Caco-2 (cell line): ENCODE measurements around the gene ABCA13. TPM values are rescaled to one million over a fixed set of nuclear protein-coding genes. Genes with fewer than 3 reads are reported as not detected.

ENCODE experiments used
- BruUV-seq: library from RNA; stranded (reverse); fragments of 400-500 nt; replicated peaks from 2 replicates; lab custom pipeline; 2021; lab: Mats Ljungman, UMichigan
- CTCF ChIA-PET: fragments of 300-600 bp; sonication (Branson Sonifier 250); formaldehyde crosslinking; loops from one replicate; lab custom pipeline; 2022; ENCODE audit warnings: antibody characterized with exemption; lab: Charles Lee
- POLR2A ChIA-PET: fragments of 300-600 bp; sonication (Branson Sonifier 250); formaldehyde crosslinking; loops from one replicate; lab custom pipeline; 2022; ENCODE audit warnings: antibody characterized with exemption; lab: Charles Lee
- DNase-seq, 2 experiments: peaks; one replicate each; pipeline versions ENCODE4 v3.0.0 to v3.0.0-alpha.2; 2020 to 2022
- H3K27me3 ChIP-seq: replicated peaks from 2 replicates; pipeline ENCODE4 v1.6.0; 2011; ENCODE audit warnings: low read length; ENCODE audit not compliant: control insufficient read depth, insufficient read depth
- H3K36me3 ChIP-seq: 2 replicates; pipeline ENCODE4 v1.5.1; 2011; ENCODE audit warnings: low read length; ENCODE audit not compliant: control insufficient read depth, insufficient read depth
- H3K4me1 ChIP-seq: fragments of 250-450 bp; sonication (Bioruptor Pico); 2 replicates; pipeline ENCODE4 v1.5.1; 2020; ENCODE audit warnings: mild to moderate bottlenecking
- H3K4me3 ChIP-seq: 2 replicates; pipeline ENCODE4 v1.5.1; 2011; ENCODE audit warnings: low read depth, mild to moderate bottlenecking, control low read depth, low read length
- H3K9me3 ChIP-seq: fragments of 250-450 bp; sonication (Bioruptor Pico); 2 replicates; pipeline ENCODE4 v1.5.1; 2020; ENCODE audit warnings: mild to moderate bottlenecking, moderate library complexity
- H3K27ac Mint-ChIP-seq: one replicate; pipeline ENCODE4 v1.8.0; 2022; ENCODE audit warnings: mixed read lengths; ENCODE audit not compliant: unreplicated experiment
- H3K27me3 Mint-ChIP-seq: one replicate; pipeline ENCODE4 v1.8.0; 2022; ENCODE audit warnings: mixed read lengths; ENCODE audit not compliant: insufficient read depth, unreplicated experiment
- H3K36me3 Mint-ChIP-seq: one replicate; pipeline ENCODE4 v1.8.0; 2022; ENCODE audit warnings: mild to moderate bottlenecking, mixed read lengths; ENCODE audit not compliant: insufficient read depth, unreplicated experiment
- H3K4me1 Mint-ChIP-seq: one replicate; pipeline ENCODE4 v1.8.0; 2022; ENCODE audit warnings: low read depth, mixed read lengths; ENCODE audit not compliant: unreplicated experiment
- H3K4me3 Mint-ChIP-seq: one replicate; pipeline ENCODE4 v1.8.0; 2022; ENCODE audit warnings: mild to moderate bottlenecking, moderate library complexity, mixed read lengths; ENCODE audit not compliant: unreplicated experiment
- H3K9me3 Mint-ChIP-seq: one replicate; pipeline ENCODE4 v1.8.0; 2022; ENCODE audit warnings: mixed read lengths; ENCODE audit not compliant: unreplicated experiment
- CTCF ChIP-seq, 2 experiments: fragments of 200-600 bp in 1 of 2; IDR thresholded peaks; 1 replicate in 1 of 2; 2 replicates in 1 of 2; pipeline versions ENCODE4 v1.5.1 to v1.8.0; 2011 to 2022; ENCODE audit warnings: antibody characterized with exemption in 1 of 2, control low read depth in 1 of 2, inconsistent platforms in 1 of 2, low read depth in 1 of 2, low read length in 1 of 2, mild to moderate bottlenecking in 1 of 2, moderate library complexity in 1 of 2; ENCODE audit not compliant: insufficient read depth in 1 of 2, severe bottlenecking in 1 of 2, unreplicated experiment in 1 of 2
- intact Hi-C: fragments of 100-400 bp; cut with micrococcal nuclease; formaldehyde crosslinking; loops from one replicate; pipeline ENCODE4 v1.10.0; 2022; ENCODE audit not compliant: unreplicated experiment
- total RNA-seq: library from RNA; stranded (reverse); gene quantifications from 2 replicates; pipeline ENCODE4 v1.2.3, GENCODE V29; 2022

ABCA13 gene
- total RNA-seq, 1 experiment from 2014 or later, result 0.07 TPM

- CTCF ChIA-PET, result no interaction called here
- Mint-ChIP-seq H3K36me3 (no peaks in the 10 kb centered on the region), H3K4me3 (no peak overlapping the region), H3K4me1 (no peaks in the 10 kb centered on the region), H3K27ac (no peak overlapping the region), H3K27me3 (peaks cover 15% of the 10 kb centered on the region), H3K9me3 (no peaks in the 10 kb centered on the region)
- H3K9me3 ChIP-seq, result no peaks in the 10 kb centered on the region
- H3K36me3 ChIP-seq, result no peaks in the 10 kb centered on the region
- no peak for TF ChIP-seq CTCF (IDR thresholded peaks at IDR 0.05; ENCODE audit: insufficient read depth in 1 of 2, low read depth in 1 of 2, low read length in 1 of 2, severe bottlenecking in 1 of 2, unreplicated experiment in 1 of 2)
- intact Hi-C loops, result no loop called here
- no TSS peak for BruUV-seq
- H3K4me3 ChIP-seq, result no peak overlapping the region
- DNase-seq, result no peak
- no peaks in the 10 kb centered on the region for H3K4me1 ChIP-seq
- H3K27me3 ChIP-seq, result no peaks in the 10 kb centered on the region
- POLR2A ChIA-PET, result no interaction called here
Observed at GRCh38 chr7:48505051-48505450, 333.8 kb downstream of the ABCA13 start.

- no peak for DNase-seq
- Histone ChIP-seq H3K4me3 (no peak overlapping the region), H3K9me3 (no peaks in the 10 kb centered on the region), H3K27me3 (no peaks in the 10 kb centered on the region), H3K36me3 (no peaks in the 10 kb centered on the region), H3K4me1 (no peaks in the 10 kb centered on the region)
- ChIA-PET CTCF (no interaction called here), POLR2A (no interaction called here)
- BruUV-seq, result no TSS peak
- no peaks in the 10 kb centered on the region for H3K9me3 Mint-ChIP-seq
- no peak for TF ChIP-seq CTCF (IDR thresholded peaks at IDR 0.05; ENCODE audit: insufficient read depth in 1 of 2, low read depth in 1 of 2, low read length in 1 of 2, severe bottlenecking in 1 of 2, unreplicated experiment in 1 of 2)
- no peak overlapping the region for H3K27ac Mint-ChIP-seq
- H3K4me1 Mint-ChIP-seq, result no peaks in the 10 kb centered on the region
- H3K36me3 Mint-ChIP-seq, result no peaks in the 10 kb centered on the region
- intact Hi-C loops, result no loop called here
- H3K27me3 Mint-ChIP-seq, result peaks cover 17% of the 10 kb centered on the region
- no peak overlapping the region for H3K4me3 Mint-ChIP-seq
Observed at GRCh38 chr7:48505466-48505865, 334.2 kb downstream of the ABCA13 start.

DNA sequence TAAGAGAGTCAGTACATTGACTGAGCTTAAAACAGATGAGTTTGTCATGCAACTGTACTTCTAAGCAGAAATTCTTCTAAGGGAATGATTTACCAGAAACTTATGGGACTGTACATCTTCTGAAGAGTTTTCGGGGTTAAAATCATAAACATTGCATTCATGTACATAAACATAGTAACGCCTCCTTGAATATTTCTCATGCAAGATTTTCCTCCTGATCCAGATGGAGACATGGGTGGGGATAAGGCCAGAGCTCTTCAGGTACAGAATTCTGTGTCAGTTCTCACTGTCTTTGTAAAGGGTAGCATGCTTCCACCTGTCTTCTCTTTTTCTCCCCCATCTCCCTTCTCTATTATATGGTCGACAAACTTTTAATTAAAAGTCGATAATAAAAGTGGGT lies 335.3 kb downstream of the ABCA13 start:
- no TSS peak for BruUV-seq
- no peaks in the 10 kb centered on the region for H3K36me3 Mint-ChIP-seq
- ChIA-PET CTCF (no interaction called here), POLR2A (no interaction called here)
- H3K27ac Mint-ChIP-seq, result no peak overlapping the region
- H3K4me1 Mint-ChIP-seq, result no peaks in the 10 kb centered on the region
- no peak overlapping the region for H3K4me3 Mint-ChIP-seq
- peaks cover 17% of the 10 kb centered on the region for H3K27me3 Mint-ChIP-seq
- TF ChIP-seq CTCF (IDR thresholded peaks at IDR 0.05; ENCODE audit: insufficient read depth in 1 of 2, low read depth in 1 of 2, low read length in 1 of 2, severe bottlenecking in 1 of 2, unreplicated experiment in 1 of 2), result no peak
- no peaks in the 10 kb centered on the region for H3K36me3 ChIP-seq
- H3K4me3 ChIP-seq, result no peak overlapping the region
- H3K9me3 ChIP-seq, result no peaks in the 10 kb centered on the region
- no peaks in the 10 kb centered on the region for H3K4me1 ChIP-seq
- H3K27me3 ChIP-seq, result no peaks in the 10 kb centered on the region
- intact Hi-C loops, result no loop called here
- no peak for DNase-seq
- H3K9me3 Mint-ChIP-seq, result no peaks in the 10 kb centered on the region
